Skeletal muscle cell (primary cell): ENCODE measurements around the gene NFIX.

Source experiments
- DNase-seq: peaks from one replicate; pipeline ENCODE4 v3.0.0-alpha.2; 2010; ENCODE audit warnings: low read depth
- H3K4me3 ChIP-seq: 2 replicates; pipeline ENCODE4 v1.5.1; 2011; ENCODE audit warnings: low read depth, mild to moderate bottlenecking, control low read depth, low read length, moderate library complexity

Gene NFIX

DNA sequence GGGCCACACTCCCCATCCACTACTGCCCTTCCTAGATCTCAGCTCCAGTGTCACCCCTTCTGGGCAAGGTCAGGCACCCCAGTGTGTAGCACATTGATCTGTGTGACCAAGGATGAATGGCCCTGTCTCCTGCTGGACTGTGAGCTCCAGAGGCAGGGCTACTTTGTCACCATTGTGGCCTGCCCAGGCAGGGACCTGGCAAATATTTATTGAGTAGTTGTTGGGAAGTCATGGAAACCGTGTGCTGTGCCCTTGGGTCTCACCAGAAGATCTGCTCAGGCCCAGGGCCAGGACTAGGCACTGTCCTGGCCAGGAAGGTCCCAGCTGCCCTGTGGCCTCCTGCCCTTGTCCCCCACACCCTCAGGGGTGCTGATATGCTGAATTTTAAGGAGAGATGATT, 133.3 kb downstream of the NFIX start:
- DNase-seq = no peak
- no peak overlapping the region for H3K4me3 ChIP-seq

DNA sequence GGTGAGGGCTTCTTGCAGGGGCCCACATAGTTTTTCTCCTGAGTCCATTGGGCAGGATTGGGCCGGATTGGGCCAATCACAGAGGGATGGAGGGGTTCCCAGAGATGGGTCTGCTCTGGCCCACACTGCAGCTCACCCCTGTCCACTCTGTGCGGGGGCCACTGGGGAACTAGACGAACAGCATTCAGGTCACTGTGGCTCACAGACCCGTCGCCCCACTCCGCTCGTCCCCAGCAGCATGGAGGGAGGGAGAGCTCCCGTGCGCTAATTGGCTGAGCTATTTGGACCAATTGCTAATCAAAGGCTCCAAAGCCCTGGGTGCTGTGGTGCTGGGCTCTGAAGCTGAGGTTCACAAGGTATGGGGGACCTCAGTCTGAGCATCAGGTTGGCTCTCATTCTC, 134.1 kb downstream of the NFIX start:
- DNase-seq = no peak
- no peak overlapping the region for H3K4me3 ChIP-seq

GRCh38 chr19:13130886-13131490, 135.7 kb downstream of the NFIX start:
- no peak for DNase-seq
- H3K4me3 ChIP-seq = no peak overlapping the region

GRCh38 chr19:13132471-13133180, 137.4 kb downstream of the NFIX start:
- no peak for DNase-seq
- no peak overlapping the region for H3K4me3 ChIP-seq

GRCh38 chr19:13133241-13133870, 138.1 kb downstream of the NFIX start:
- no peak for DNase-seq

DNA sequence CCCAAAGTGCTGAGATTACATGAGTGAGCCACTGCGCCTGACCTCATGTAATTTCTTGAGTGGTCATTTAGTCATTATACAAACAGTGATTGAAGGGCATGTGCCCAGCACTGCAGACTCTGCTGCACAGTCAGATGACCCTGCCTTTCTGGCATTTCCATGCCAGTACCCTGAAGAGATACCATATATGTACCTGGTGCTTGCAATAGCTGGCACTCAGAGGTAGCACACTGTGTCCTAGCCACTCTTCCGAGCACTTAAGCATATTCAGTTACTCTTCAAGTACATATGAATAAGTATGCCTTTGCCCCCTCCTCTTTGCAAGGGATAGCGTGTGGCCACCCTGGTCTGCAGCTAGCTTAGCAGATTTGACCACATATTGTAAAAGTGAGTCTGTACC, 139.4 kb downstream of the NFIX start:
- DNase-seq = no peak
- H3K4me3 ChIP-seq = no peak overlapping the region

More at GRCh38 chr19:13133241-13133870, 138.1 kb downstream of the NFIX start:
- H3K4me3 ChIP-seq = no peak overlapping the region

GRCh38 chr19:13135068-13136062, 140.1 kb downstream of the NFIX start:
- no peak for DNase-seq
- no peak overlapping the region for H3K4me3 ChIP-seq

- DNase-seq = no peak
- no peak overlapping the region for H3K4me3 ChIP-seq
These were observed 142.1 kb downstream of the NFIX start for GRCh38 chr19:13137290-13137794.

DNA sequence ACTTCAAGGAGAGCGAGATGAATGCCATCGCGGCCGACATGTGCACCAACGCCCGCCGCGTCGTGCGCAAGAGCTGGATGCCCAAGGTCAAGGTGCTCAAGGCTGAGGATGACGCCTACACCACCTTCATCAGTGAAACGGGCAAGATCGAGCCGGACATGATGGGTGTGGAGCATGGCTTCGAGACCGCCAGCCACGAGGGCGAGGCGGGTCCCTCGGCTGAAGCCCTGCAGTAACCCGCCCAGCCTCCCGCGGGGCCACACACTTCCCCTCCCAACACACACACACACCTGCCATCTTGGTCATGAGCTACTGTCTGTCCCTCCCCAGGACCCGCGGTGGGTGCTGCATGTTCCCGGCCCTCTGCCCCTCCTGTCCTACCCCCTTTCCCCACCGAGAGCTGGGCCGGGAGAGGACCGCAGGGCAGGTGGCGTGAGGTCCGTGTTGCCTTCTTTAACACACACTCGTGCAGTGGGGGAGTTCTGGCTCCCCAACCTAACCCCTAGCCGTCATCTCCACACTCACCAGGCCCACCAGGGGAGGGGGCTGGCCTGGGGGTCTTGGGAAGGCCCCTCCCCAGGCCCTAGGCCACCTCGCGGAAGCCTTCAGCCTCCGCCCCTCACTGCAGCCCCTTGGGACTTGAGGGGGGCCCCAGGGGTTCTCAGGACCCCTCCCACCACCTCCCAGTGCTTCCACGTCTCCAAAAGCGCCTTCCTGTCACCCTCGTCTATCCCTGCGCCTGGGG, 143.1 kb downstream of the NFIX start:
- DNase-seq = no peak
- H3K4me3 ChIP-seq = no peak overlapping the region

GRCh38 chr19:13138916-13139198, 143.6 kb downstream of the NFIX start:
- no peak overlapping the region for H3K4me3 ChIP-seq
- no peak for DNase-seq

- no peak overlapping the region for H3K4me3 ChIP-seq
- no peak for DNase-seq
These were observed 144.5 kb downstream of the NFIX start for GRCh38 chr19:13139633-13140311.

DNA sequence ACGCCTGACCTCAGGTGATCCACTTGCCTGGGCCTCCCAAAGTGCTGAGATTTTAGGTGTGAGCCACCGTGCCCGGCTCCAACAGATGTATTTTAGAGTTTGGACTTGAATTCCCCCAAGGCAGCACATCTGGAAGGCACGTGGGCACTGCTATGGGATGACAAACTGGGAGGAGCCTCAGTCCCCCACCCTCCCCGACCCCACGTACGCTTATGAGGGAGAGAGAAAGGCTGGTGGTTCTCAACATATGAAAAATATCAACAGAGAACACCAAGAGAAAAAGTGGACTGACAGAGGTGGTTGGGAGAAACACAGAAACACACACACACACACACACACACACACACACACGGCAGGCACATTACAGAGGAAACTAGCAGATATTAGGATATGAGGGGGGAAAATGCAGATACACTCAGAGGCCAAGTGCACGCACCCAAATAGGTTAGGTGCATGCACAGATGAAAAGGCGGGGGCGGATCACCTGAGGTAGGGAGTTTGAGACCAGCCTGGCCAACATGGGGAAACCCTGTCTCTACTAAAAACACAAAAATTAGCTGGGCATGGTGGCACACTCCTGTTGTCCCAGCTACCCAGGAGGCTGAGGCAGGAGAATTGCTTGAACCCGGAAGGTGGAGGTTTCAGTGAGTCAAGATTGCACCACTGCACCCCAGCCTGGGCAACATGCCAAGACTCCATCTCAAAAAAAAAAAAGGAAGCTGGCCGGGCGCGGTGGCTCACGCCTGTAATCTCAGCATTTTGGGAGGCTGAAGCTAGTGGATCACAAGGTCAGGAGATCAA, 151.7 kb downstream of the NFIX start:
- H3K4me3 ChIP-seq = no peak overlapping the region
- no peak for DNase-seq
